ENCODE data around the gene PRR3.

The PRR3 gene

DNA sequence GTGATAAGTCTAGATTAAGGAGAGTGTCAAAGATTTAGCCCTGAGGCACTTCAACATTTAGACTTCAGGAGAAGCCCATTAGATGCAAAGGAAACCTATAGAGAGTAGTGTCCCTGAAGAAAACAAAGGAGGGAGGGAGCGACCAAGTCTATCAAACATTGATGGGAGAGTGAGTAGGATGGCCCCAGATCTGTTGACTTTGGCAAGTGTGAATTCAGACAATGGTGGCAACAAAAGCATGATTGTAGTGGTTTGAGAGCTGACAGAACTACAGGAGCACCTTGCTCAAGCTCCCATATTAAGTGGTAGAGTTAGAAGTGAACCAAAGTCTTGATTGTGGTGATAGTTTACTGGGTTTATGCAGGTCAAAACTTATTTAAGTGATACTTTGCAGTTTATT lies 13.2 kb downstream of the PRR3 start:
- DNase-seq (ENCODE audit: low read depth in 1 of 2, low spot score in 1 of 2), result no peak

DNA sequence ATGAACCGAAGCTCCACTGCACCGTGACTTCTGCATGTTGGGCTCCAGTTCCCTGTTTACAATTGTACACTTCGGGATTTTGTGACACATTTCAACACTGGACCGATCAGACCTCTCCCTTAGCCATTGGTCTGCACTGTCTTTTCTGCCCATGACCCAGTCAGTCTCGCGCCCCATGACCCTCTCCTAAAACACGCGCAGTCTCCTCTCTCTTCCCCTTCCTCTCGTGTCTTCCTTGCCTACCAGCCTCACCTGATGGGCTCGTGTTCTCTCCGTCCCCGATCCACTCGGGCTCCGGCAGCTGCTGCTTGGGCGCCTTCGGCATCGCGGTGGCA lies 13.6 kb downstream of the PRR3 start:
- DNase-seq (ENCODE audit: low read depth in 1 of 2, low spot score in 1 of 2), result no peak

DNA sequence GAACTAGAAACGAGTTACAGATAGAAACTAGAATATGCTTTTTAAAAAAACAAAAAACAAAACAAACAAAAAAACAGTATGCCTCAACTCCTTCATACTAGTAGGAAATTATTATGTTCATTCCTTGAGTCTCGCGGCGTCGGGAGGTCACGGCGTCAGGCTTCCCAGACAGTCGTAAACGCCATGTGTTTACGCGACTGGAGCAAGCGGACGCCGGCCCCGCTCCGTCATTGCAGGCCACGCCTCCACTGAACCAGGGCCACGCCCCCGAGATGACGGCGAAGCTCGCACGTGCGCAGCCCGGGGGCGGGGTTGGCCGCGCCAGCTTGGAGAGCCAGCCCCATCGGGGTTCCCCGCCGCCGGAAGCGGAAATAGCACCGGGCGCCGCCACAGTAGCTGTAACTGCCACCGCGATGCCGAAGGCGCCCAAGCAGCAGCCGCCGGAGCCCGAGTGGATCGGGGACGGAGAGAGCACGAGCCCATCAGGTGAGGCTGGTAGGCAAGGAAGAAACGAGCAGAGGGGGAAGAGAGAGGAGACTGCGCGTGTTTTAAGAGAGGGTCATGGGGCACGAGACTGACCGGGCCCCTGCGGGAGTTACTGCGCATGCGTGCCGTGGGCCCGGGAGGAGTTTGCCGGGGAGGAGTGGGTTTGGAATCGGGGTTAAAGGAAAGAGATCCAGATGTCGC lies 14.1 kb downstream of the PRR3 start, which contains the start of gene ABCF1:
Gene ABCF1 (plus strand): TSS at position 368 of the 687 bp plus-strand sequence. CDS start 46 bp downstream, at position 414.
- DNase-seq (ENCODE audit: low read depth in 1 of 2, low spot score in 1 of 2), result peak; percentile 99 to 100

DNA sequence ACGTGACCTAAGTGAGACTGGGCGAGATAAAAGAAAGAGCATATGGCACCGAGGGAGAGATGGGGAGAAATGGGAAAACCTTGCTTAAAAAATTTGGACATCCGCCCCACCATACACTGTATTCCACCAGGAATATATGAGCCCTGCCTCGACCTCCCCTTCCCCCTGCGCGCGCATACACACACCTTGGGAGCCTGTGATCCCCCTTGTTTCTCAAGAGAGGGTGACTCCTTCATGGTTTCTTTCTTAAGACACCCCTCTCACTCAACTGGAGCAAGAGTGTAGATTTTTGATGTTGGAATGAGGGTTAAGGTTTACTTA lies 14.6 kb downstream of the PRR3 start:
- no peak for DNase-seq (ENCODE audit: low read depth in 1 of 2, low spot score in 1 of 2)

DNA sequence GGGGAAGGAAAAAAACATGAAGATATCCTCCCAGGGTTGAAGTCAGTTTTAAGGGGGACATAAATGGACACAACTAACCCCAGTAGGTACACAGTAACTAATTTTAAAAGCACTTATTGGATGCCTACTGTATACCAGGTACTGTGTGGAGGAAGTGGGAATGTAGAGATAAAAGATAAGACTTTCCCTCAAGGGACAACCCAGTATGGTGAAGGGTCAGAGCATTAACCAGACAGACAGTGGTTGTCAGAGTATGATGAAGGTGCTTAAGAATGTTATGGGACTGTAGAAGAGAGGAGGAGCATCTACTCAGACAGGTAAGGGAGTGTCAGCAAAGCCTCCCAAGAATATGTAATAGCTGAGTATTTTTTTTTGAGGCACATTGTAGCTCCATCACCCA lies 15.1 kb downstream of the PRR3 start:
- no peak for DNase-seq (ENCODE audit: low read depth in 1 of 2, low spot score in 1 of 2)

DNA sequence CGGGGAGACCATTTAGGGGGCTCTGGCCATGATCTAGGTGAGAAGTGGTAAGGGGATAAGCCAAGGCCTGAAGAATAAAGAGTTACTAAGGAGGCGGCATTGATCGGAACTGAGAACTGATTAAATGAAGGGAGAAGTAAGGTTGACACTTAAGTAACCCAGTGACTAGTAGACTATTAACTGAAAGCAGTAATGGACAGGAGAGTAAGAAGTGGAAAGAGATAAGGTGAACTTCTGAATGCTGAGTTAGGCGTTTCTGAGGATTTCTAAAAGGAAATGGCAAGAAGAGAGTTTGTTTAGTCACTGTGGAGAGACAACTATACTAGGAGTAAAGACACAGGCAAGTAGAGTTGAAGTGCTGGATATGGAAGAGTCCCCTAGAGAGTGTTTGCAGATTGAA lies 16.0 kb downstream of the PRR3 start:
- no peak for DNase-seq (ENCODE audit: low read depth in 1 of 2, low spot score in 1 of 2)

DNA sequence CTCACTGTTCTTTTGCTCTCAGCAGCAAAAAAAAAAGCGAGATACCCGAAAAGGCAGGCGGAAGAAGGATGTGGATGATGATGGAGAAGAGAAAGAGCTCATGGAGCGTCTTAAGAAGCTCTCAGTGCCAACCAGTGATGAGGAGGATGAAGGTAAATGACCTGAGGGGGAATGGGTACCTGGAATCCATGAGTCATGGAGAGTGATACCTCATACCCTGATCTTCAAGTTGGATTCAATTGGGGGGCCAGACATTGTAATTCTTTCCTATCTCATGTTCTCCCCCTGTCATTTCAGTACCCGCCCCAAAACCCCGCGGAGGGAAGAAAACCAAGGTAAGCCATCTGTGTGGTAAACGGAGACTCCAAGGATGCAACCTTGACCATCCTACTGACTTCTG lies 21.0 kb downstream of the PRR3 start:
- no peak for DNase-seq (ENCODE audit: low read depth in 1 of 2, low spot score in 1 of 2)

DNA sequence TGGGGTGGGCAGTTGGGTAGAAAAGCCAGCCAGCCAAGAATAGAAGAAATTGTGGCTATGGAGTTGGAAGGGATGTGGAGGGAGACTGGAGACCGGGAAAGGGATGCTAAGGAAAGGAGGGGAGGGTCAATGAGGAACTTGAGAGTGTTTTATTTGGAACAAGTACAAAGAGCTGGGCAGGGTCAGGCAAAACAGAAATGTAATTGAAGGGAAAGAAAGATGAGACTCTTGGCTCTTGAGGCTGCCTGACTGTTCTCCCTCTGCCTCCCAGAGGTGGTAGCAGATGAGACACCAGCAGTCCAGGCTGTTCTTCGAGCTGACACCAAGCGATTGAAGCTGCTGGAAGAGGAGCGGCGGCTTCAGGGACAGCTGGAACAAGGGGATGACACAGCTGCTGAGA lies 26.8 kb downstream of the PRR3 start:
- DNase-seq (ENCODE audit: low read depth in 1 of 2, low spot score in 1 of 2), result no peak

DNA sequence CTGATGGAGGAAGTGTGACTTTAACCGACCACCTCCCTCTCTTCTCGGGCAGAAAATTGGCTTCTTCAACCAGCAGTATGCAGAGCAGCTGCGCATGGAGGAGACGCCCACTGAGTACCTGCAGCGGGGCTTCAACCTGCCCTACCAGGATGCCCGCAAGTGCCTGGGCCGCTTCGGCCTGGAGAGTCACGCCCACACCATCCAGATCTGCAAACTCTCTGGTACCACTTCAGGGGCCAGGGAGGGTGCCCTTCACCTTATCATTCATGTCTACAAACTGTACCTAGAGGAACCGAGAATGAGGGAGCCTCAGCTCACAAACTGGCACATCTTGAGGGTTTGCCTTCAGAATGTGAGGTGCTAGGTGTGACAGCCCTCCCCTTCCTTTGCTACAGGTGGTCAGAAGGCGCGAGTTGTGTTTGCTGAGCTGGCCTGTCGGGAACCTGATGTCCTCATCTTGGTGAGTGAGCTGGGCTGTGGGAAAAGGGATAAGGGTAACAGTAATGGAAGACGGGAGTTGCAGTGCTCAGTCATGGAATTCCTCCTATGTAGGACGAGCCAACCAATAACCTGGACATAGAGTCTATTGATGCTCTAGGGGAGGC lies 32.8 kb downstream of the PRR3 start:
- no peak for DNase-seq (ENCODE audit: low read depth in 1 of 2, low spot score in 1 of 2)

DNA sequence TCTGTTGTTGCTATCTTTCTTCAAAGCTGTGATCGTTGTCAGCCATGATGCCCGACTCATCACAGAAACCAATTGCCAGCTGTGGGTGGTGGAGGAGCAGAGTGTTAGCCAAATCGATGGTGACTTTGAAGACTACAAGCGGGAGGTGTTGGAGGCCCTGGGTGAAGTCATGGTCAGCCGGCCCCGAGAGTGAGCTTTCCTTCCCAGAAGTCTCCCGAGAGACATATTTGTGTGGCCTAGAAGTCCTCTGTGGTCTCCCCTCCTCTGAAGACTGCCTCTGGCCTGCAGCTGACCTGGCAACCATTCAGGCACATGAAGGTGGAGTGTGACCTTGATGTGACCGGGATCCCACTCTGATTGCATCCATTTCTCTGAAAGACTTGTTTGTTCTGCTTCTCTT lies 33.4 kb downstream of the PRR3 start:
- no peak for DNase-seq (ENCODE audit: low read depth in 1 of 2, low spot score in 1 of 2)

DNA sequence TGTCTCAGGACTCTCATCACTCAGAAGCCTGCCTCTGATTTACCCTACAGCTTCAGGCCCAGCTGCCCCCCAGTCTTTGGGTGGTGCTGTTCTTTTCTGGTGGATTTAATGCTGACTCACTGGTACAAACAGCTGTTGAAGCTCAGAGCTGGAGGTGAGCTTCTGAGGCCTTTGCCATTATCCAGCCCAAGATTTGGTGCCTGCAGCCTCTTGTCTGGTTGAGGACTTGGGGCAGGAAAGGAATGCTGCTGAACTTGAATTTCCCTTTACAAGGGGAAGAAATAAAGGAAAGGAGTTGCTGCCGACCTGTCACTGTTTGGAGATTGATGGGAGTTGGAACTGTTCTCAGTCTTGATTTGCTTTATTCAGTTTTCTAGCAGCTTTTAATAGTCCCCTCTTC lies 33.9 kb downstream of the PRR3 start:
- DNase-seq (ENCODE audit: low read depth in 1 of 2, low spot score in 1 of 2), result no peak

DNA sequence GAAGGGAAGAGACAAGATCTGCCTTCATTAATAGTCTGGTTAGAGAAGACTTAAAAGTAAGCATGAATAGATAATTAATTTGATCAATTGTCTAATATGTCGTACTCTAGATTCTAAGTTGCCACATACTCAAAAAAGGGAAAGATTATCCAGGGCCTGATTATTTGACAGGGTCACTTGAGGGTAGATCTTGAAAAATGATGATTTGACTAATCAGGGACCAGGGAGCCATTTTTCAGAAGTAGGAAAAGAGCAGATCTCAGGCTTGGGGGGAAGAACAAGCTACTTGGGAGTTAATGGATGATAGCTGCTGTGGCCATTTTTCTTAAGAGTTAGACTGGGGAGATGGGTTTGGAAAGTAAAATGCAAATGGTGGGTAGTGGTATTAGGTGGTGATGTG lies 35.2 kb downstream of the PRR3 start:
- DNase-seq (ENCODE audit: low read depth in 1 of 2, low spot score in 1 of 2), result no peak

DNA sequence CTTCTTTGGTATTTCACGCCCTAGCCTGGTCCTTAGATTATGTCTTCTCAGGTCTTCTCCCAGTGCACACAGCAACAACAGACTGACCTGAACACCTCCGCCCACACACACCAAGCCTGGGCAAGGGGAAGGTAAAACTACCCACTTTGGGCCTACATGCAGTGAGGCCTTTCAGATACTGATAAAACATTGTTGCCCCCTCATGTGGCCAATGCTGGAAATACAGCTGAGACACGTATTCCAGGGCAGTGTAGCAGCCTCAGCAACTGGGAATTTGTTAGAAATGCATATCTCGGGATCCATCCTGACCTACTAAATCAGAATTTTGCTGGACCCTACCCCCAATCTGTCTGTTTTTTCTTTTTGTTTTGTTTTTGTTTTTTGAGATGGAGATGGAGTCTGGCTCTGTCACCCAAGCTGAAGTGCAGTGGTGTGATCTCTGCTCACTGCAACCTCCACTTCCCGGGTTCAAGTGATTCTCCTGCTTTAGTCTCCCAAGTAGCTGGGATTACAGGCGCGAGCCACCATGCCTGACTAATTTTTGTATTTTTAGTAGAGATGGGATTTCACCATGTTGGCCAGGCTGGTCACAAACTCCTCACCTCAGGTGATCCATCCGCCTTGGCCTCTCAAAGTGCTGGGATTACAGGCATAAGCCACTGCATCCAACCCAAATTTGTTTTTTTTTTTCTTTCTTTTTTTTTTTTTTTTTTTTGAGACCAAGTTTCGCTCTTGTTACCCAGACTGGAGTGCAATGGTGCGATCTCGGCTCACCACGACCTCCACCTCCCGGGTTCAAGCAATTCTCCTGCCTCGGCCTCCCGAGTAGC lies 40.4 kb downstream of the PRR3 start:
- DNase-seq (ENCODE audit: low read depth in 1 of 2, low spot score in 1 of 2), result peak; percentile 59 to 75

DNA sequence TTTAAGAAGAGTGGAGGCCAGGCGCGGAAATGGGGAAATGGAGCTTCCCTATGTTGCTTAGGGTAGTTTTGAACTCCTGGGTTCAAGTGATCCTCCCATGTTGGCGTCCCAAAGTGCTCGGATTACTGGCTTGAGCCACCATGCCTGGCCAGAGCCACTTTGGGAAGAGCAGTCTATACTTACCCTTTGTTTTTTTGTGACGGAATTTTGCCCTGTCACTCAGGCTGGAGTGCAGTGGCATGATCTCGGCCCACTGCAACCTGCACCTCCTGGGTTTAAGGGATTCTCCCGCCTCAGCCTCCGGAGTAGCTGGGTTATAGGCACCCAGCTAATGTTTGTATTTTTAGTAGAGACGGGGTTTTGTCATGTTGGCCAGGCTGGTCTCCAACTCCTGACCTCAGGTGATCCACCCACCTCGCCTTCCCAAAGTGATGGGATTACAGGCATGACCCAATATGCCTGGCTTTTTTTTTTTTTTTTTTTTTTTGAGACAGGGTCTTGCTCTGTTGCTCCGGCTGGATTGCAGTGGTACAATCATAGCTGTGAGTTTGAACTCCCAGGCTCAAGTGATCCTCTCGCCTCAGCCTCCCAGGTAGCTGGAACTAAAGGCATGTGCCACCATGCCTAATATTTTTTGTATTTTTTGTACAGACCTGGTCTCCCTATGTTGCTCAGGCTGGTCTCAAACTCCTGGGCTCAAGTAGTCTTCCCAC lies 42.0 kb downstream of the PRR3 start:
- DNase-seq (ENCODE audit: low read depth in 1 of 2, low spot score in 1 of 2), result no peak

DNA sequence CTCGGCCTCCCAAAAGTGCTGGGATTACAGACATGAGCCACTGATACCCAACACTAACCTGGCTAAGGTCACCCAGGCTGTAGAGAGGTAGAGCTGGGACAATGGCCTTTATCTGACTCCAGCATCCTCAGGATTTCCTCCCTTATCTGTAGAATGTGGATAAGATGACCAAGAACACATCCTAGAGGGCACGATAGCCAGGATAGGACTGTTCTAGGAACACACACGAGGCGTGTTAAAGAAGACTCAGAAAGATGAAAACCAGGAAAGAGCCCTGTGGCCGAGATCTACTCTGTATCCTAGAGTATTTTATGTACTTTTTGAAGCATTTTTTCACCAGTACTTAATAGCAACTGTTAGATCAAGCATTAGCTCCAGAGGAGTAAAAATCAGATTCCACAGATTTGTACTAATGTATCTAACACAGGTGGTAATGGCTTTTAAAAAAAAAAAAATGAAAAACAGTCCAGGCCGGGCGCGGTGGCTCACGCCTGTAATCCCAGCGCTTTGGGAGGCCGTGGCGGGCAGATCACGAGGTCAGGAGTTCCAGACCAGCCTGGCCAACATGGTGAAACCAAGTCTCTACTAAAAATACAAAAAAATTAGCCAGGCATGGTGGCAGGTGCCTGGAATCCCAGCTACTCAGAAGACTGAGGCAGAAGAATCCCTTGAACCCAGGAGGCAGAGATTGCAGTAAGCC lies 42.7 kb downstream of the PRR3 start:
- no peak for DNase-seq (ENCODE audit: low read depth in 1 of 2, low spot score in 1 of 2)

DNA sequence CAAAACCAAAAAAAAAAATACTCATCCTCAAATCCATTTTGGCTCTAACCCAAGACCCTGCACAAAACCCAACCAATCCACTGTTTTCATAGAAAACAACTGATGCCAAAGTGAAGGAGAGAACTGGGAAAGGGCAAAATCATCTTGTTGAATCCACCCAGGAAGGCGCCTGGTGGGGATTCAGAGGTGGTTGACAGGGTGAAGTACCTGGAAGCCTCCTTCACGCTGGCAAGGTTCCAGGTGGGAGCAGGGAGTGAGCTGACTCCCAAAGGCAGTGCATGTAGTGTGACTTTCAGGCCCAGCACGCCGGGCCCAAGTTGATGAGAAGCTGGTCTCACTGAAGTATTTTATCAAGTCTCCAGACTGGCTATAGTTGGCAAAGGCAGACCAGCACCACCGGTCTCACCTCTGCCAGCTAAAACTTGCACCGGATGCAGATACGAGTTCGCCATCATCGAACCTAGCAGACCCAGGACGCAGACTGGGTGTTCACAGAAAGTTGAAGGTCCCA lies 43.4 kb downstream of the PRR3 start:
- no peak for DNase-seq (ENCODE audit: low read depth in 1 of 2, low spot score in 1 of 2)

DNA sequence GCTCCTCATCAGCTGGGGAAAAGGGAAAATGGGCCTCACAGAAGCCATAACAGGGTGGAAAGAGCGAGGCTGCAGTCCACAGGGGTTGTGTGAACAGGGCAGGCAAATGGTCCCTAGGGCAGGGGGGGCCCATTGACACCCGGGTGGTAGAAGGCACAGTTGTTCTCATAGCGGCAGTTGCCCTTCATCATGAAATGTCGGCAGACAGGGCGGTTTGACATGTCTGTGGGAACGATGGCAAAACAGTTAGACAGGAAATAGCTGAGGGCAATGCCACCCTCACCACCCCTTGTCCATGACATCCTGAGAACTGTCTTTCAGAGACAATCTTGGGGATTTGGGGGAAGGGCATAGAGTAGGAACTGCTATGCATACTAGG lies 44.3 kb downstream of the PRR3 start:
- no peak for DNase-seq (ENCODE audit: low read depth in 1 of 2, low spot score in 1 of 2)

DNA sequence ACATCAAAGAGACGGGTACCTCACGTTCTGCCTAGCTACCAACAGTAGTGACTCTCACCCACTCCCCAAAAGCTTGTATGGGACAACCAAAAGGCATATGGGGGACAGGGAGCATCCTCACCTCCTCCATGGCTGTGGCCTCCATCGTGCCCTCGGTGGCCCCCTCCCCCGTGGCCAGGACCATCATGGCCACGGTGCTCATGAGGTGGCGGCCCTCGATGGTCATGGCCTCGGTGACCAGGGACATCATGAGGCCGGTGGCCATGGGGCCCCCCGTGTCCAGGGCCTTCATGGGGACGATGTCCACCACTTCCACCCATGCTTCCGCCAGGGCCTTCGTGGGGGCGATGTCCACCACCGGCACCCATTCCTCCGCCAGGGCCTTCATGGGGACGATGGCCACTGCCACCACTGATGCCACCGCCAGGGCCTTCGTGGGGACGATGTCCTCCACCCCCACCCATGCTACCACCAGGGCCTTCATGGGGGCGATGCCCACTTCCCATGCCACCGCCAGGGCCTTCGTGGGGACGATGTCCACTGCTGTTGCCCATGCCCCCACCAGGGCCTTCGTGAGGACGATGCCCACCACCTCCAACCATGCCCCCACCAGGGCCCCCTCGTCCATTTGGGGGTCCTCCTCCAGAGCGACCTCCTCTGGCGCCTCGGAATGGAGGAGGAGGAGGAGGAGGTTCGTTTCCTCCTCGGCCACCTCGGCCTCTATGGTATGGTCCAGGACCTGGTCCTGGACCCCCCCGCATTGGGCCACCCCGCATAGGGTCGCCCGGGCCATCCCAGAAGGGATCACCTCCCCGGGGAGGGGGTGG lies 44.9 kb downstream of the PRR3 start:
- DNase-seq (ENCODE audit: low read depth in 1 of 2, low spot score in 1 of 2), result no peak

DNA sequence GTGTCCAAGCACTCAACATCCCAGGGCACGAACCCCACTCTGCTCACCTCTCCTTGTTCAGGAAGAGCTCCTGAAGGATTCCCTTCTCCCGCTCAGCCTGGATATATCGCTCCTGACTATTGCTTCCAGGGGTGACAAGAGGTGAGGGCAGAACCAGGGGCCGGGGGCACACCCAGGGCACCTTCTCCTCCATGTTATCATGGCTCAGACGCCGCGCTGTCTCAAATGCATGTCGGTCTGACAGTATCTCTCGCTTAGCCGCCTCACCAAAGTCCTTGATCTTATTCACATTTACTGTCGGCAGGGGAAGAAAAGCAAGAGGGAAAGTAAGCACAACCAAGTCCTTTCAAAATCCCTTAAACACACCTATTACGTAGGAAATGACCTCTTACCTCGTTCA lies 46.9 kb downstream of the PRR3 start:
- DNase-seq (ENCODE audit: low read depth in 1 of 2, low spot score in 1 of 2), result no peak

DNA sequence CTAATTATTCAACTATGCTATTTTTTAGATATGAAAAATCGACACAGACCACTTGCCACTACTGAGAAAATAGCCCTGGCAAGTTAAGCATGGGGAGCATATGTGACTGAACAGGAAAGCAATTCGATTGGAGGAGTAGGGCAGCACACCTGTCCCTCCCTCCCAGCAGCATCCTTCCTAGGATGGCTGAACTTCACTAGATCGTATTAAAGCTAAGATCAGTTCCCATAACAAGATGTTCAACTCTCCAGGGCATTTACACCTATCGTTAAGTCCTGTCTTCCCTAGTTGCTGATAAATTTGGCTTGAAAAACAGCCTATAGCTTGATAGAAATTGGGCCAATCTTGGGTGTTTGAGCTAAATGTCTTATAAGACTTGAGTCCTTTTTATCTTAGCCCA lies 53.0 kb downstream of the PRR3 start:
- DNase-seq (ENCODE audit: low read depth in 1 of 2, low spot score in 1 of 2), result no peak

Data from activated T-helper 1 cell treated with anti-CD3 and anti-CD28 coated beads, Interleukin-2, amount 50 U/mL, for 16 hours (primary cell).